Spleen (tissue), 11 donors: ENCODE results near the gene RASSF7. TPM values are rescaled to one million over a fixed set of nuclear protein-coding genes. Genes with fewer than 3 reads are reported as not detected.
A peak's percentile ranks its signal among the peaks of the same experiment; 100 is the strongest.

Experiments used
- DNase-seq: peaks from one replicate; pipeline ENCODE4 v3.0.0-alpha.2; 2020
- H3K27ac ChIP-seq, 8 donors: fragments of 200-600 bp; sonication (generic) in 7 of 8; 1 replicate in 4 of 8; 2 replicates in 4 of 8; pipeline versions ENCODE4 v1.5.0 to v1.8.0; 2016 to 2021; ENCODE audit warnings: inconsistent platforms in 4 of 8, mild to moderate bottlenecking in 4 of 8, moderate library complexity in 1 of 8
- H3K27me3 ChIP-seq, 7 donors: fragments of 200-600 bp; sonication (generic) in 6 of 7; replicated peaks in 1 of 7; 1 replicate in 4 of 7; 2 replicates in 3 of 7; pipeline versions ENCODE4 v1.5.0 to v1.8.0; 2016 to 2021; ENCODE audit warnings: inconsistent platforms in 3 of 7, mild to moderate bottlenecking in 1 of 7
- H3K36me3 ChIP-seq, 6 donors: fragments of 200-600 bp; sonication (generic) in 5 of 6; 1 replicate in 4 of 6; 2 replicates in 2 of 6; pipeline versions ENCODE4 v1.5.0 to v1.8.0; 2016 to 2021; ENCODE audit warnings: inconsistent platforms in 2 of 6
- H3K4me1 ChIP-seq, 6 donors: fragments of 200-600 bp; sonication (generic) in 5 of 6; 1 replicate in 3 of 6; 2 replicates in 3 of 6; pipeline versions ENCODE4 v1.5.0 to v1.8.0; 2016 to 2021; ENCODE audit warnings: inconsistent platforms in 3 of 6
- H3K4me3 ChIP-seq, 8 donors: fragments of 200-600 bp; sonication (generic) in 7 of 8; 1 replicate in 4 of 8; 2 replicates in 4 of 8; pipeline versions ENCODE4 v1.5.0 to v1.8.0; 2016 to 2021; ENCODE audit warnings: inconsistent platforms in 4 of 8, mild to moderate bottlenecking in 4 of 8, moderate library complexity in 2 of 8
- H3K9me3 ChIP-seq, 8 donors: fragments of 200-600 bp; sonication (generic) in 7 of 8; 1 replicate in 4 of 8; 2 replicates in 4 of 8; pipeline versions ENCODE4 v1.5.0 to v1.8.0; 2016 to 2021; ENCODE audit warnings: inconsistent platforms in 4 of 8
- CTCF ChIP-seq, 11 experiments: fragments of 200-600 bp in 7 of 11; fragments of 450-650 bp in 4 of 11; sonication (generic) in 4 of 11; IDR thresholded peaks in 8 of 11; conservative IDR thresholded peaks in 3 of 11; 1 replicate in 7 of 11; 2 replicates in 4 of 11; pipeline versions ENCODE4 v1.4.0 to v1.8.0; 2016 to 2021; ENCODE audit warnings: antibody characterized with exemption in 11 of 11, inconsistent platforms in 4 of 11, mild to moderate bottlenecking in 1 of 11
- POLR2A ChIP-seq, 3 donors: fragments of 450-650 bp; IDR thresholded peaks; one replicate each; pipeline ENCODE4 v1.5.1; 2017; ENCODE audit warnings: antibody characterized with exemption in 3 of 3, mild to moderate bottlenecking in 1 of 3
- POLR2AphosphoS5 ChIP-seq, 3 donors: sonication (generic); formaldehyde crosslinking; IDR thresholded peaks; one replicate each; pipeline ENCODE4 v1.5.1; 2017; ENCODE audit warnings: antibody characterized with exemption in 3 of 3
- WGBS, 5 donors: extraction: QIAGEN DNeasy Blood & Tissue Kit in 3 of 5; methylation state at CpG; one replicate each; pipeline versions ENCODE4 v1.1.5 to v1.1.7; 2013 to 2018; 5-methylcytosine and 5-hydroxymethylcytosine counted together
- intact Hi-C: fragments of 100-400 bp; cut with DNase I; formaldehyde crosslinking; loops from one replicate; pipeline ENCODE4 v1.15.0; 2023; ENCODE audit warnings: low total_unique reads
- polyA plus RNA-seq, 3 donors: library from polyadenylated mRNA; stranded (reverse); fragments of 200-250 nt; gene quantifications; one replicate each; pipeline ENCODE4 v1.2.1, GENCODE V29; 2013
- total RNA-seq, 7 donors: library from RNA; depleted of rRNA in 3 of 7; stranded (reverse); fragments of >200 nt in 3 of 7; fragmentation: NEBNext Ultra II Directional in 4 of 7; extraction: Animal tissue kit (Norgen Biotek cat#: 25700) in 4 of 7; gene quantifications; one replicate each; pipeline versions ENCODE4 v1.1.0 to v1.2.1, GENCODE V29; 2016 to 2021
- donor health status: healthy with polysubstance abuse.
- donor health status: DM: no; HTN: no; CAD: no; lungs with moderate emphysema.
- donor health status: DM: no; HTN: no; CAD: no.
- donor health status: Bipolar disorder and iron deficiency.
- donor health status: healthy.
- donor health status: DM: no; HTN: no; CAD: no.
- donor health status: DM: yes; HTN: yes; CAD: no.

Gene RASSF7
- total and polyA plus RNA-seq, 10 donors = 8.3 to 39.6 (median 26.6) TPM

- Histone ChIP-seq H3K4me3 (peak overlapping the region; percentile 3 to 96 (median 76)), H3K27me3 (peaks cover 0 to 24% (median 0%) of the 10 kb centered on the region in 7 donors), H3K27ac (peak overlapping the region in 7 of 8 donors; percentile 69 to 95 (median 91)), H3K9me3 (no peaks in the 10 kb centered on the region), H3K4me1 (peaks cover 29 to 51% (median 48%) of the 10 kb centered on the region in 6 donors), H3K36me3 (peaks cover 0 to 11% (median 9%) of the 10 kb centered on the region in 6 donors)
- TF ChIP-seq CTCF (IDR thresholded peaks at IDR 0.05 in 8 of 11, conservative IDR thresholded peaks at IDR 0.05 in 3 of 11) = peak in 1 of 11 experiments; percentile 13
- TF ChIP-seq POLR2A (IDR thresholded peaks at IDR 0.05) = no peak
- 39 to 55% (median 44%) methylated on average over 7 to 19 of the region's 19 CpGs for WGBS, 5 donors
- no peak for DNase-seq
- intact Hi-C loops = no loop called here
These were observed 22.9 kb upstream of the RASSF7 start for GRCh38 chr11:537622-538430.

GRCh38 chr11:538431-539051 lies 22.2 kb upstream of the RASSF7 start:
- Histone ChIP-seq H3K36me3 (peaks cover 0 to 4% (median 2%) of the 10 kb centered on the region in 6 donors), H3K27me3 (peaks cover 0 to 24% (median 0%) of the 10 kb centered on the region in 7 donors), H3K27ac (no peak overlapping the region), H3K9me3 (no peaks in the 10 kb centered on the region), H3K4me1 (peaks cover 29 to 44% (median 41%) of the 10 kb centered on the region in 6 donors), H3K4me3 (peak overlapping the region in 1 of 8 donors; percentile 96)
- intact Hi-C loops = no loop called here
- TF ChIP-seq CTCF (IDR thresholded peaks at IDR 0.05 in 8 of 11, conservative IDR thresholded peaks at IDR 0.05 in 3 of 11) = no peak
- no peak for TF ChIP-seq POLR2A (IDR thresholded peaks at IDR 0.05)
- TF ChIP-seq POLR2AphosphoS5 (IDR thresholded peaks at IDR 0.05) = no peak
- DNase-seq = peak; percentile 76
- WGBS, 5 donors = 92 to 96% (median 93%) methylated on average over 20 of the region's 20 CpGs

GRCh38 chr11:539971-540481 lies 20.7 kb upstream of the RASSF7 start:
- no peaks in the 10 kb centered on the region for H3K36me3 ChIP-seq
- H3K9me3 ChIP-seq = no peaks in the 10 kb centered on the region
- H3K4me1 ChIP-seq = peaks cover 20 to 30% (median 28%) of the 10 kb centered on the region in 6 donors
- no peak for TF ChIP-seq CTCF (IDR thresholded peaks at IDR 0.05 in 8 of 11, conservative IDR thresholded peaks at IDR 0.05 in 3 of 11)
- TF ChIP-seq POLR2AphosphoS5 (IDR thresholded peaks at IDR 0.05) = no peak
- TF ChIP-seq POLR2A (IDR thresholded peaks at IDR 0.05) = no peak
- peaks cover 0 to 24% (median 0%) of the 10 kb centered on the region in 7 donors for H3K27me3 ChIP-seq
- no peak overlapping the region for H3K27ac ChIP-seq
- no peak overlapping the region for H3K4me3 ChIP-seq
- intact Hi-C loops = no loop called here
- 85 to 95% (median 92%) methylated on average over 4 to 8 of the region's 8 CpGs for WGBS, 5 donors
- peak; percentile 72 for DNase-seq
